ENCODE data around the gene SKOR1. TPM values are rescaled to one million over a fixed set of nuclear protein-coding genes. Genes with fewer than 3 reads are reported as not detected.

SKOR1 gene
- total and polyA plus RNA-seq, 2 of the 8 experiments (the other 6 are each of a cell fraction or from before 2014, with no cell fraction given): 0.03 to 0.11 TPM

- Histone ChIP-seq H4K5ac (ENCODE audit: insufficient read length, low read depth, low read length) (no peak overlapping the region), H2BK15ac (ENCODE audit: low read length) (no peak overlapping the region)
- POLR2A ChIA-PET (ENCODE audit: partially characterized antibody): interaction anchor here (0.9 kb wide), 1 partner anchor 11 kb away, joined by 3 read pairs; no protein-coding TSS in a partner anchor
- TF ChIP-seq BACH1 (IDR thresholded peaks at IDR 0.05; ENCODE audit: low read length) (no peak), ATF3 (IDR thresholded peaks at IDR 0.05; ENCODE audit: insufficient read depth, low read depth, low read length) (no peak), NANOG (IDR thresholded peaks at IDR 0.05; ENCODE audit: insufficient read depth, low read depth, low read length, poor library complexity, severe bottlenecking) (no peak), SIN3A (conservative IDR thresholded peaks at IDR 0.05 in 1 of 2, IDR thresholded peaks at IDR 0.05 in 1 of 2; ENCODE audit: low read depth in 1 of 2, low read length in 2 of 2) (no peak), SUZ12 (IDR thresholded peaks at IDR 0.05; ENCODE audit: low read length) (no peak), CBX5 (IDR thresholded peaks at IDR 0.05; ENCODE audit: low read depth, low read length) (no peak), MAFK (IDR thresholded peaks at IDR 0.05; ENCODE audit: low read depth, low read length) (no peak), USF2 (IDR thresholded peaks at IDR 0.05; ENCODE audit: low read length) (no peak), BCL11A (IDR thresholded peaks at IDR 0.05; ENCODE audit: low read depth in 2 of 2, low read length in 2 of 2) (no peak), RFX5 (IDR thresholded peaks at IDR 0.05; ENCODE audit: borderline replicate concordance, low read depth, low read length) (no peak), CBX8 (IDR thresholded peaks at IDR 0.05; ENCODE audit: borderline replicate concordance, low read depth, low read length) (no peak)
Measured at GRCh38 chr15:67779549-67780111, 45.7 kb upstream of the SKOR1 start.

More at GRCh38 chr15:67779549-67780111, 45.7 kb upstream of the SKOR1 start:
- FAIRE-seq (no peak), DNase-seq (ENCODE audit: low read depth in 1 of 2, low spot score in 2 of 2) (no peak)
- Histone ChIP-seq H3K79me1 (ENCODE audit: low read depth, low read length) (no peaks in the 10 kb centered on the region), H4K20me1 (replicated peaks in 1 of 2; ENCODE audit: control insufficient read depth in 1 of 2, insufficient read depth in 2 of 2, low read length in 2 of 2) (no peaks in the 10 kb centered on the region), H3K9me3 (ENCODE audit: insufficient read depth in 2 of 2, low read depth in 1 of 2, low read length in 1 of 2) (no peaks in the 10 kb centered on the region), H3K4me1 (replicated peaks in 1 of 4; ENCODE audit: control insufficient read depth in 3 of 4, insufficient read depth in 4 of 4, low read length in 3 of 4) (peaks cover 2 to 16% (median 14%) of the 10 kb centered on the region in 4 experiments; a peak in 6 of 7 replicates), H3K4ac (replicated peaks; ENCODE audit: insufficient read length, low read depth, low read length) (no peak overlapping the region), H3K36me3 (ENCODE audit: control insufficient read depth in 2 of 4, insufficient read depth in 4 of 4, low read length in 3 of 4) (no peaks in the 10 kb centered on the region), H2BK20ac (ENCODE audit: low read length) (no peak overlapping the region), H3K23me2 (ENCODE audit: low read depth, low read length) (no peaks in the 10 kb centered on the region), H3K18ac (ENCODE audit: extremely low read depth, low read length) (no peak overlapping the region), H3K27me3 (replicated peaks in 1 of 4; ENCODE audit: control insufficient read depth in 3 of 4, extremely low read depth in 1 of 4, insufficient read depth in 3 of 4, low read length in 3 of 4) (no peaks in the 10 kb centered on the region), H3K27ac (ENCODE audit: low read depth, low read length) (no peak overlapping the region), H3K79me2 (ENCODE audit: control insufficient read depth in 1 of 2, insufficient read depth in 2 of 2, low read length in 2 of 2) (no peaks in the 10 kb centered on the region), H3K4me2 (ENCODE audit: insufficient read depth in 1 of 2, low read depth in 2 of 2, low read length in 2 of 2) (no peak overlapping the region), H2BK120ac (replicated peaks; ENCODE audit: low read depth, low read length) (no peak overlapping the region), H3K9ac (replicated peaks in 1 of 4; ENCODE audit: extremely low read depth in 1 of 4, low read depth in 3 of 4, low read length in 3 of 4) (no peak overlapping the region), H2AK5ac (ENCODE audit: low read depth, low read length) (no peak overlapping the region), H3K23ac (ENCODE audit: insufficient read length) (no peak overlapping the region), H3K4me3 (ENCODE audit: extremely low read depth in 1 of 4, insufficient read depth in 2 of 4, low read depth in 3 of 4, low read length in 4 of 4) (no peak overlapping the region), H2BK5ac (ENCODE audit: low read depth, low read length) (no peak overlapping the region), H2AFZ (ENCODE audit: low read length) (no peak overlapping the region), H3K56ac (replicated peaks; ENCODE audit: insufficient read length, low read depth, low read length) (no peak overlapping the region), H4K91ac (replicated peaks; ENCODE audit: insufficient read length, low read length) (no peak overlapping the region), H4K8ac (ENCODE audit: extremely low read depth, insufficient read depth, low read length) (no peak overlapping the region), H2BK12ac (ENCODE audit: low read depth, low read length) (no peak overlapping the region), H3K14ac (ENCODE audit: insufficient read length) (no peak overlapping the region)
- WGBS, 2 experiments (ENCODE audit: extremely low coverage in 1 of 2, insufficient coverage in 1 of 2, insufficient read length in 1 of 2, insufficient replicate concordance in 2 of 2, low coverage in 1 of 2, low lambda C conversion rate in 2 of 2, missing lambda C conversion rate in 1 of 2): 89% methylated on average over 6 of the region's 6 CpGs; no CpG with 5 or more reads in 1 of the 2 experiments
- CTCF ChIA-PET (ENCODE audit: partially characterized antibody): interaction anchor here (0.6 to 2.0 kb wide), 4 partner anchors 9 to 1110 kb away, joined by 3 to 6 read pairs (median 3); no protein-coding TSS in a partner anchor
